Measurements from ENCODE around the gene EPHX1.
"Not testable (repeated sequence)": the region's sequence is repeated elsewhere in the genome, so short reads cannot be mapped to it uniquely, and the experiment has no call there.

Gene EPHX1

DNA sequence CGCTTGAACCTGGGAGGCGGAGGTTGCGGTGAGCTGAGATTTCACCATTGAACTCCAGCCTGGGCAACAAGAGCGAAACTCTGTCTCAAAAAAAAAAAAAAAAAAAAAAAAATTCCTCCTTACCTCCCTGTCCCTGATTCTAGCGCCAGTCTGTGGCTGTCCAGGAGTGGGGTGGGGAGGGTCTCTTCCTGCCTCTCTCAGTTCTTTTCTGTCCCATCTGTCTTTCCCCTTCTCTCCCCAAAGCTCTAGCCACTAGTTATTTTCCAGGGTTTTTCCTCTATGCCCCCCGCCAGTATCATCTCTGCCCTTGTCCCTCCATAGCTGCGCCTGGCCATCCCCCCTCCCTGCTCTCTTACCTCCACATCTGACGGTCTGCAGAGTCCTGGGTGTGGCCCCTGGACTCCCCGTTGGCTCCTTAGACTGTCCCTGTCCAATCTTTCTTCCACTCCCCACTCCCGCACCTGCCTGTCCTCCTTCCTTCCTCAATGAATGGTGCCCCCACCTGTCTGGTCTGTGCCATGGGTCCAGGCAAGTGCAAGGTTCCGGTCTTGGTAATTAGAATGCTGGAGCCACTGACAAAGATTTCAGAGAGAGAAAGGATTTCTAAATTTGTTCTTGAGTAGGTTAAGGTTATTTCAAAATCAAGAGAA is 73.8 kb downstream of the EPHX1 start:
- no peak for DNase-seq

GRCh38 chr1:225885336-225885735 is 75.4 kb downstream of the EPHX1 start:
- DNase-seq = no peak

- DNase-seq = no peak
These were observed 76.5 kb downstream of the EPHX1 start for GRCh38 chr1:225886159-225887029.

DNA sequence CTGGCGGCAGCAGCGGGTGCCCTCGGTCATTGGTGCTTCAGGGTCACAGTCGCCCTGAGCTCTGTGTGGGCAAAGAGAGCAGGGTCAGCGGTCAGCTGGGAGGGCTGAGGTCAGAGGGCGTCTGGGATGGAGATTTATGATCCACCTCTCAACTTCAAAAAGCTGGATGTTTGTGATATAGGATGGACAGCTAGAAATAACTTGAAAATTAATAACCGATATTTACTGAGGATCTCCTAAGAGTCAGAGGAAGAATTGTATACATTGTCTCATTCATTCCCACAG is 77.0 kb downstream of the EPHX1 start:
- DNase-seq = no peak

DNA sequence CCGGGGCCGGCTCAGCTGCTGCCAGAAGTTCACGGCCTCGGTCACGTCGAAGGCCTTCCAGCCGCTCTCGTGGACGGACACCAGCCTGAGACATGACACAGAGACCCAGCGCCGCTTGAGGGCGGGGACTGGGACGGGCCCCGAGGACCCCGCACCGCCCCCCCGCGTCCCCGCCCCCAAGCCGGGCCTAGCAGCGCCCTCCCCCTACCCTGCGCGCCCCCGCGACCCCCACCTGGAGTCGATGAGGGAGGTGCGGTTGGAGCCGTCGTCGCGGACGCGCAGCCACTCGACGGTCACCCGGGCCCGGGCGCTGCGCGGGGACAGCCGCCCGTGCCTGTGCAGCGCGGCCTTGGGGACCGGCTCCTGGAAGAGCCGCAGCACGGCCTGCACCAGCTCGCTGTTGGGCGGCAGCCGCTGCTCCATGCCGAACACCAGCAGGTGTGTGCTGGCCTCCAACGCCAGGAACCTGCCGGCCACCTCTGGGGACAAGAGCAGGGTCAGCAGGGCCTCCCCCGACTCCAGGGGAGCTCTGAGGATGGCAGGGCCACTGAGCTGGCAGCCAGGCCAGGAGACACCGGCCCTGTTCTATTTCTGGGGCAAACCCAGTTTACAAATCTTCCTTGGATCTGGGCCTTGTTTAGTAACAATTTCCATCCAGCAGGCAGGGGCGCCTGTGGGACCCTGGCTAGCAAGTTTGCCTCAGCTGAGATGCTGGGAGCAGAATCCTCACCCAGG is 77.8 kb downstream of the EPHX1 start:
- DNase-seq = not testable (repeated sequence)

DNA sequence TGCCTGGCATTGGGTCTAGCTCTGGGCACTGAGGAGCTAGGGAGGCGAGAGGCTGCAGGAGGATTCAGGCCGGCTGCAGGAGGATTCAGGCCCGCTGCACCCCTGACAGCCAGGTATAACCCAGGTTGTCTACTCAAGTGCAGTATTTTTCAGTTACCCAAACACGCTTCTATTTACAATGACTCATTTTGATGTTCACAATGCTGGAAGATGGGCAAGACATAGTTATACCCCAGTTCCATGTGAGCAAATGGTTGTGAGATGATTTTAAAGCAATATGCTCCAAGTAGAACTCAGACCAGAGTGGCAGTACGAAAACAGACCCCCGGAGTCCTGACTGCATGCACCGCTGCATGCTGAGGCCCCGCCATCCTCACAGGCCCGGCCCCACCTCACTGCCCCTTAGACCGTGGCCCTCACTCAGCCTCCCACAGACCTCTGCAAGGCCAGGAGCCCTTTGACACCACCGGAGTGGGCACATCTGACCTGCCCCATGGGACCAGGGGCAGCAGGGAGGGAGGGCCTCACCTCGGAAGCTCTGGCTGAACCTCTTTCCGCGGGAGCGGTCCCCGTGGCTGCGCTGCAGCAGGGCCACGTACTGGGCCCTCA is 78.5 kb downstream of the EPHX1 start:
- DNase-seq = no peak

DNA sequence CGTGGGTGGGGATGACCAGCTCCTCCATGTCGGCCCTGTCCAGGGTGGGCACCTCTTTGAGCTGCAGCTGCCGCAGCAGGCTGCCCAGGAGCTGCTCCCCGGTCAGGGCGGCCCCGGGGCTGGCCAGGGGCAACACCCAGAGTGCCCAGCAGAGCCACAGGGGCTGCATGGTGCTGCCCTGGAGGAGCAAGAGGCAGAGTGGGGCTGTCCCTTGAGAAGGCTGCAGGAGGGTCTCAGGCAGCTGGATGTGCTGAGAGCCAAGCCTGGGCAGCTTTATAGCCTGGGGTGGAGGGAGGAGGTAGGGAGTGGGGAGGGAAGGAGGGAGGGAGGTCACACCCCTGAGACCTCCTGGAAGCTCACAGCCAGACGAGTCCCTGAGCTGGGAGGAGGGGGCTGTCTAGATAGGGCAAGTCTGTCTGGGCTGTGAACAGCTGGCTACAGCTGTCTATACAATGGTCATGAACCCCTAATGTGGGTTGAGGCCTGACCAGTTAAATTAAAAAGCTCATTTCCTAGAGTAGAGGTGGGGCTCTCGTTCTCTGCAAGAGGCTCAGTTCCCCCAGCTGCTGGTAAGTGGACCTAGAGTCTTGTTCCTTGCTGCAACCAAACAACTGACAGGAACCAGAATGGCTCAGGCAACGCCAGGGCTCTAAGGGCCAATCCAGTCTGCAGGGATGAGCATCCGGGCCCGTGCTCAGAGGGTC is 79.1 kb downstream of the EPHX1 start, which contains the start of gene LEFTY1:
Gene LEFTY1 (minus strand): TSS at position 249 of the 704 bp plus-strand sequence. CDS start 80 bp downstream, at position 169.
- DNase-seq = no peak

- no peak for DNase-seq
These were observed 79.8 kb downstream of the EPHX1 start for GRCh38 chr1:225889743-225890142.

GRCh38 chr1:225890346-225891228 is 80.7 kb downstream of the EPHX1 start:
- no peak for DNase-seq

GRCh38 chr1:225891229-225891972 is 81.5 kb downstream of the EPHX1 start:
- DNase-seq = no peak

- DNase-seq = no peak
These were observed 82.4 kb downstream of the EPHX1 start for GRCh38 chr1:225892307-225892706.
